Subcutaneous adipose tissue (tissue), 4 donors: Measurements from ENCODE around the gene EXOC4. TPM values are rescaled to one million over a fixed set of nuclear protein-coding genes. Genes with fewer than 3 reads are reported as not detected.

ENCODE experiments used
- CTCF ChIP-seq: fragments of 450-650 bp; IDR thresholded peaks from one replicate; pipeline ENCODE4 v1.5.1; 2016; ENCODE audit warnings: low read depth, mild to moderate bottlenecking, control low read depth, antibody characterized with exemption, moderate library complexity
- total RNA-seq, 4 donors: library from RNA; depleted of rRNA; stranded (reverse); fragments of >200 nt; gene quantifications; one replicate each; pipeline ENCODE4 v1.1.0, GENCODE V29; 2016

Gene EXOC4
- total RNA-seq, 4 donors from 2014 or later = 62.9 to 84.3 (median 77.3) TPM

GRCh38 chr7:133489906-133490305, 237.0 kb downstream of the EXOC4 start:
- TF ChIP-seq CTCF = no peak

- TF ChIP-seq CTCF = no peak
Measured at GRCh38 chr7:133491201-133491691, 238.4 kb downstream of the EXOC4 start.

GRCh38 chr7:133491846-133492652, 239.2 kb downstream of the EXOC4 start:
- TF ChIP-seq CTCF = no peak

- no peak for TF ChIP-seq CTCF
Measured at GRCh38 chr7:133497061-133497460, 244.2 kb downstream of the EXOC4 start.

- no peak for TF ChIP-seq CTCF
Measured at GRCh38 chr7:133501771-133502170, 248.9 kb downstream of the EXOC4 start.

GRCh38 chr7:133502498-133502897, 249.6 kb downstream of the EXOC4 start:
- TF ChIP-seq CTCF = no peak

GRCh38 chr7:133502972-133503371, 250.1 kb downstream of the EXOC4 start:
- no peak for TF ChIP-seq CTCF
